Stimulated activated CD4-positive, alpha-beta T cell treated with anti-CD3 and anti-CD28 coated beads, Interleukin-4, amount 100 ng/mL, for 1 hour (primary cell): Measurements from ENCODE around the gene INHBA.
A peak's percentile ranks its signal among the peaks of the same experiment; 100 is the strongest.

Experiments
- DNase-seq: peaks from one replicate; pipeline ENCODE4 v3.0.0-alpha.2; 2020

The INHBA gene

DNA sequence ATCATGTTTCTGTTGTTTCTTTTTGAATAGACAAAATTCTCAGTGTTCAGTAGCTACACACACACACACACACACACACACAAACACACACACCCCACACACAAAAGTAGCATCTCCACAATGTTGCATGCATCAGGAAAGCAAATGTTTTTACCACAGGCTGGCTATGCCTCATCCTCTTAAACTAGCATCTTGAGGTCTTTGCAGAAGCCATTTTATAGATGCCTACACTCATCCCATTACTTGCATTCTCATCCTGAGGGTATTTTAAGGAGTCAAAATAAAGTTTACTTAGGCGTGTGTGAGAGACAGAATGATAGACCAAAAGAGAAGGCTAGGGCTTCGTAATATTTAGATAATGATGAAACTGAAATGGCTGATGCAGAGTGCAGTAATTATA, 7.9 kb upstream of the INHBA start:
- no peak for DNase-seq

DNA sequence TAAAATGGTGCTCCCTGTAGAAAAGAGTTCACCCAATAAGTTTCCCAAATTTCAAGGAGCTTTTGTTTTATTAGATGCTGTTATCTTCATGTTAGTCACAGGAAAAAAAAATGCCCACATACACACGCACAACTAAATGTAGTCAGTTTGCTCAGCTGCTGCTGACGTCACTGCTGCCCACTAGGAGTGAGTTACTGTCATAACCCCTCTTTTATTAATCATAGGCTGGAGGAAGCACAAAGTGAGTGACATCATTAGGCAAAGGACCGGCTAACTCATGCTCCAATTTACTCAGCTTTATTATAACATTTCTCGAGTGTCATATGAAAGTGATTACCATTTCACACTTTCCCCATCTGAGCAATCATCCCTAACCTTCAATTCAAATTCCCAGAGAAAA, 6.7 kb upstream of the INHBA start:
- DNase-seq: no peak

DNA sequence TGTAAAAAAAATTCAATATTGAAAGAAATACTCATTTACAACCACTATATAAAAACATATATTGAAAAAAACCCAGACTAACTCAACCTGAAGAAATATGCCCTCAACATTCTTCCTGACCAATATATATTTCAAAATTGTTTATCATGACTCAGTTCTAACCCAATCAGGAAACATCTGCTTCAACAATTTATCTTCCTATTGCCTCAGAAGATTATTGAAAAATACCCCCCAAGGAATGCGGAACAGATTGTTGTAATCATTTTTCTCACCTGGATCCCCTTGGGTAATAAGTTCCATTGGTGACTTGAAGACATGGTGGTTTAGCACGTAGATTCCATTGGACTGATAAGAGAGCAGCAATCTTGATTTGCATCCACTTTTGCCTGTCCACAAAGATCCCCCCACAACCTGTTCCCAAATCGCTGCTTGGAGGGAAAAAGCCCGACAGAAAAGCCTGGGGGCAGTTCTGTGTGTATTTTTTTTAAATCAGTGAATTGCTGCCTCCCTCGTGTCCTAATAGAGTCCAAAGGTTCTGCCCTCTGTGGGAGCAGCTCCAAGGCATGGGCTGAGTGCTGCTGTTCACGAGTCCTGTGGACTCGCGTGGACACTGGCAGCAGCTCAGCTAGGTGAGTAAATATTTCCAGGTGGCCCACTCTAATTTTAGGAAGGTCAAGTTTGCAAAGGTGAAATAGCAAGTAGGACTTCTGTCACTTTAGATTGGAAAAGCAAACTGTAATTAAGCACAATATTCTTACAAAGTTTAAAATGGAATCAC, 5.9 kb upstream of the INHBA start:
- no peak for DNase-seq

DNA sequence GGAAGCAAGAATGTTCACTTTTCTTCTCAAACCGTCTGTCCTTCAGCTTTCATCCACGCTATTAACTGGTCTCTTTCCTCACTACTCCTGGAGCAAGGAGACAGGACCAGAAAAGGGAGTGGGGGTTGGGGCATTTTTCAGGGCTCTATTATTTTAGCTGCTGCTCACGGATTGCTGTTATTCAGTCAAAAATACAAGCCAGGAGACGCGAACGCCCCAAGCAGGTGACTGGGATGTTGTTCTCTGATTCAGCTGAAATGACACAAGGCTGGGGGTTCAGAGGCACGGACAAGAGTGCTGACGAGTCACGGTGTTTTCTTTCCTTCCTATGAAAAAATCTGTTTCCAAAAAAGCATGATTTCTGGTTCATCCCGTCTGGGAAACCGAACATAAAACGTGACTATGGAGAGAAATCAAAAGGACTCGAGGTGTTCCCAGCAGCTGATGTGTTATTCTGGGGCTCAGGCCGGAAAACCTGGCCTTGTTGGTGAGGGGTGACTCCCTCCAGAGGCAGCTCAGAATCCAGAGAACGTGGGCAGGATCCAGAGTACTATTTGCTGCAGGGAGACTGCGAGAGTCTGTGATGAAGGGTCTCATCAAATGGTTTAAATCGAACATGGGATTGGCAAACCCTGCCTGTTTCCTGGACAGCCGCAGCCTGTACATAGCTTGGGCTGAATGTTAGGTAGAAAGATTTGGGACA, 3.5 kb upstream of the INHBA start:
- DNase-seq: no peak

- peak; percentile 58 for DNase-seq
Measured at GRCh38 chr7:41705109-41705901, 2.4 kb upstream of the INHBA start.

- DNase-seq: no peak
Measured at GRCh38 chr7:41701068-41701941, 1.6 kb downstream of the INHBA start.

DNA sequence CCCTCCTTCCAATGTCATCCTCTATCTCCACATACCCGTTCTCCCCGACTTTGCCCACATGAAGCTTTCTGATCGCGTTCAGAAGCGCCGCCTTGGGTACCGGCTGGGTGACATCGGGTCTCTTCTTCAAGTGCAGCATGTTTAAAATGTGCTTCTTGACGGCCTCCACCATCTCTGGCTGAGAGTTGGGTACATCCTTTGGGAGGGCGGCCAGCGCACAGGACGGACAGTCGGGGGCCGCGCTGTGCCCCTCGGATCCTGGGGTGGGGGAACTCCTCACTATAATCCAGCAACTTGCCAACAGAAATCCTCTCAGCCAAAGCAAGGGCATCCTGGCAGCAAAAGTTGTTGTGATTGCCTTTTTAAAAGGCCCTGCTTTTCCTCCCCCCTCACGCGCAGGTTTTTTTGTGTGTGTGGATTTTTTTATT, 2.8 kb downstream of the INHBA start:
- no peak for DNase-seq

GRCh38 chr7:41699516-41699915, 3.4 kb downstream of the INHBA start:
- DNase-seq: no peak

DNA sequence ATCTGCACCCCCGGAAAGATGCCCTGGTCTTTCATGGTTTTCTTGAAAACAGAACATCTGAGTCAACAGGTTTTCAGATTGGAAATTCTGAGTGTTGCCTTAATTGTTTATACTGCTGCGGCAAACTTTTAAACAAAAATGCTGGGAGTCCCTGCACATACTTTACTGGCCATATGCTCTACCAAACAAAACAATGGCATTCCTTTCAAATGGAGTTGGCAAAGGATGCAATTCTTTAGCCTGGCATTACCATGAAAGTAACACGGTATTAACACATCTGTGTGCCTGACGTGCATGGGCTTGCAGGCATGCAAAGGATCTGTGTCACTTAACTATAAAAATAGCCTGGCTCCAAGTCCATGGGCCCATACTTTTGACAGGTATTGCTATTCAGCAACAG, 4.2 kb downstream of the INHBA start:
- DNase-seq: no peak

GRCh38 chr7:41698114-41698513, 4.8 kb downstream of the INHBA start:
- DNase-seq: no peak

- peak; percentile 11 for DNase-seq
Measured at GRCh38 chr7:41696323-41696916, 6.5 kb downstream of the INHBA start.

- DNase-seq: no peak
Measured at GRCh38 chr7:41695661-41696322, 7.1 kb downstream of the INHBA start.

DNA sequence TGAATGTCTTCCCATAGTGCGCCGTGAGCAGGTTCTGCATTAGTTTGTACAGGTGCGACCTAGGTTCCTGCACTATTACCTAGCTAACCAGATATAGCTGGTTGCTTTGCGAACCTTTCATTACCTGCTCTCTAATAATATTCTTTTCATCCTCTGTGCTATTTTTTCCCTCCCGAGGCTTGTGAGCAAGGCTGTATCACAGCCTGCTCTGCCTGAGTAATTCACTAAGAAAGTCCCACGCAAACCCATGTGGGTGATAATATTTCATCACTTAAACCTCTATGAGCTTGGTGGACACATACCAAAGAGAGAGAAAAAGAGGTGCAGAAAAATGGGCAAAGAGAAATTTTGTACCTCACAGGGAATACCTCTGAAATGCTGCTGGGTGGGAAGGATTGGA, 8.4 kb downstream of the INHBA start:
- no peak for DNase-seq

- DNase-seq: no peak
Measured at GRCh38 chr7:41693150-41693997, 9.5 kb downstream of the INHBA start.

DNA sequence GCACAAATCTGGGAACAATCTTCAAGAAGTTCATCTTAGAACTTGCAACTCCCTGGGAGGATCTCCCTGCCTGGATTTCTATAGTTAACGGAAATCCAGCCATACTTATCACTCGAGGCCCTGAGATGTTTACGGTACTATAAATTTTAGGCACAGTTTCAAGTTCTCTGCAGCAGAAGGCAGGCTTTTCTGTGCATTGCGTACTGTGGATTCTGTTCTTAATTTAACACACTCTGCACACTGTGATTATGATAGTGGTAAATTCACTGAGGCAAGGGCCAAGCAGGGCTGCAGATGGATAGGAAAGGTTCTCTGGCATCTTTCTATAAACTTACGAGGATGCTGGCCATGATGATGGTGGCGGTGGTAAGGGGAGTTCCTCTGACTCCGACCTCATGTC, 10.6 kb downstream of the INHBA start:
- no peak for DNase-seq

DNA sequence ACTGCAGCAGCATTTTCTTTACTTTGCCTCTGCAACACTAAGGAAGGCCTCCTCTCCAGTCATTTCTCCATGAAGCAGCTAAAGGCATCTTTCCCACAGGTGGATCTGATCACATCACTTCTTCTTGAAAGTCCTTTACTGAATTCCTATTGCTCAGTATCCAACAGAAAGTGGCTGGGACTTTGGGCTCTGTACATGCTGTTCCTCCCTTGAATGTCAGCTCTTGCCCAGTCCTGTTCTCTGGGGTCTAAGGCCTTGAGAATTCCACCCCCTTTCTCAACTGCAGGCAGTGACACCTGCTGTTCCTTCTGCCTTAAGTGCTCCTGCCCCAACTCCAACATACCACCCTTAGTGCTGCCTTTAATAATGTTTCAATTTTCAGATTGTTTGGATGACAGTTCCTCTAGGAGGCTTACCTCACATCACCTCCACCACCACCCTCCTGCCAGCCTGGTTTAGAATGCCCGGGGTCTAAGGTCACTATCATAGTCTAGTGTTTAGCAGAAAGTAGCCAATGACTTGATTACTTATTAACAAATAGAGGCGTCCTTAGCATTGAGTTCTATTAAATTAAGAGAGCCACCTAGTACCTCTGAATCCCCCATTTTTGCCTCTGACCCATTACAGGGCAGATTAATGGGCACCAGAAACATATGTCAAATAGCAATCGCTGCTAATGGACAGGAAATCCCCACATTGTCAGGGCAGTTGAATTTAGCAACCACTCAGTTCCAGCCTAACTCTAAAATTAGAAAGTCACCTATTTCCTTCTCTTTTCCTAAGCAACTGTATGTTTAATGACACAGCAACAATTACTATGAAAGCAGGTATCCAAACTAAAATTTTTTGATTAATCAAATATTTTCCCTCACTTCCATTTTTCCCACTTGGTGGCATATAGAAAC, 11.4 kb downstream of the INHBA start:
- DNase-seq: no peak

DNA sequence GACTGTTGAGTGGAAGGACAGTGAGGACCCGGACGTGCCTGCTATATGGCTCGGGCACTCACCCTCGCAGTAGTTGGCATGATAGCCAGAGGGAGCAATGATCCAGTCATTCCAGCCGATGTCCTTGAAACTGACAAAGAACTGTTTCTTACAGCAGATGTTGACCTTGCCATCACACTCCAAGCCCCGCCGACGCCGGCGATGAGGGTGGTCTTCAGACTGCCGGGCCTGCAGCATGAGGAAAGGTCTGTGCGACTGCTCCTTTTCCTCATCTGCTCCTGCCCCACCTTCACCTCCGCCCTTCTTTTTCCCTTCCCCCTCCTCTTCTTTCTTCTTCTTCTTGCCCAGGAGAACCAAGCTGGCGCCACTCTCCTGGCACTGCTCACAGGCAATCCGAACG, 13.1 kb downstream of the INHBA start:
- no peak for DNase-seq

GRCh38 chr7:41688906-41689305, 14.0 kb downstream of the INHBA start:
- no peak for DNase-seq

- DNase-seq: no peak
Measured at GRCh38 chr7:41688012-41688625, 14.8 kb downstream of the INHBA start.
